Left ventricle myocardium inferior (tissue), 1 donor: ENCODE measurements around the gene PGM3. TPM values are rescaled to one million over a fixed set of nuclear protein-coding genes. Genes with fewer than 3 reads are reported as not detected.

Source experiments
- DNase-seq: peaks from one replicate; pipeline ENCODE4 v3.0.0-alpha.2; 2020
- H3K27ac ChIP-seq: fragments of 200-600 bp; replicated peaks from 2 replicates; pipeline ENCODE4 v1.8.0; 2021
- H3K27me3 ChIP-seq: fragments of 200-600 bp; 2 replicates; pipeline ENCODE4 v1.8.0; 2021; ENCODE audit warnings: low read depth
- H3K36me3 ChIP-seq: fragments of 200-600 bp; 2 replicates; pipeline ENCODE4 v1.8.0; 2021
- H3K4me1 ChIP-seq: fragments of 200-600 bp; 2 replicates; pipeline ENCODE4 v1.8.0; 2021
- H3K4me3 ChIP-seq: fragments of 200-600 bp; 2 replicates; pipeline ENCODE4 v1.8.0; 2021; ENCODE audit warnings: mild to moderate bottlenecking, moderate library complexity
- H3K9me3 ChIP-seq: fragments of 200-600 bp; replicated peaks from 2 replicates; pipeline ENCODE4 v1.8.0; 2021
- CTCF ChIP-seq: fragments of 200-600 bp; IDR thresholded peaks from 2 replicates; pipeline ENCODE4 v1.8.0; 2021; ENCODE audit warnings: antibody characterized with exemption, mild to moderate bottlenecking, borderline replicate concordance
- intact Hi-C: fragments of 100-400 bp; cut with micrococcal nuclease; formaldehyde crosslinking; loops from one replicate; pipeline ENCODE4 v1.11.0; 2022
- total RNA-seq: library from RNA; stranded (reverse); fragmentation: NEBNext Ultra II Directional; extraction: Animal tissue kit (Norgen Biotek cat#: 25700); gene quantifications from one replicate; pipeline ENCODE4 v1.2.1, GENCODE V29; 2021
- donor health status: DM: no; HTN: yes; CAD: no; lungs with severe emphysema.

PGM3 gene
- total RNA-seq, 1 donor from 2014 or later = 16.1 TPM

DNA sequence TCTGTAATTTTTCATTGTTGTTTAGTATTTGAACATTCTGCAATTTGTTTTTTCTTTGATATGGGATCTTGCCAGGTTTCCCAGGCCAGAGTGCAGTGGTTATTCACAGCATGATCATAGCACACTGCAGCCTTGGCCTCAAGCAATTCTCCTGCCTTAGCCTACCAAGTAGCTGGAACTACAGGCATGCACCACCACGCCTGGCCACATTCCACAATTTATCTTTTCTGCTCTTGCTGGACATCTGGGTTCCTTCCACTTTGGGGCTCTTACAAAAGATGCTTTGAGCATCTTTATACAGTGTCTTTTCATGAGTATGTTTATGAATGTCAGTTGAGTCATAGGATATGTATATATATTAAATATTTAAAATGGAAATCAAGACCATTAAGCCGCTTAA lies 42.0 kb downstream of the PGM3 start:
- Histone ChIP-seq H3K36me3 (peaks cover 80% of the 10 kb centered on the region), H3K4me3 (no peak overlapping the region), H3K27ac (no peak overlapping the region), H3K9me3 (no peaks in the 10 kb centered on the region), H3K4me1 (peaks cover 8% of the 10 kb centered on the region), H3K27me3 (no peaks in the 10 kb centered on the region)
- intact Hi-C loops = no loop called here
- no peak for TF ChIP-seq CTCF
- no peak for DNase-seq

DNA sequence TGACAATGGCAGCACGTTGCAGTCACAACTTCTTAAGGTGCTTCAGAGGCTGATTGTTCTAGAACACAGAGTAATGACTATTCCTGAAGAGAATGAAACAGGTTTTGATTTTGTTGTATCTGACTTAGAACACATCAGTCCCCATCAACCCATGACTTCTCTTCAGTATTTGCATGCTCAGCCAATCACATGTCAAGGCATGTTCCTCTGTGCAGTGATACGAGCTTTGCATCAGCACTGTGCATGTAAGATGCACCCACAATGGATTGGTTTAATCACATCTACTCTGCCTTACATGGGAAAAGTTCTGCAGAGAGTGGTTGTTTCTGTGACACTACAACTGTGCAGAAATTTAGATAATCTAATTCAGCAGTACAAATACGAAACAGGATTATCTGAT lies 54.3 kb downstream of the PGM3 start:
- H3K36me3 ChIP-seq = peaks cover 90% of the 10 kb centered on the region
- H3K27me3 ChIP-seq = no peaks in the 10 kb centered on the region
- H3K27ac ChIP-seq = no peak overlapping the region
- no peaks in the 10 kb centered on the region for H3K9me3 ChIP-seq
- DNase-seq = no peak
- H3K4me3 ChIP-seq = no peak overlapping the region
- TF ChIP-seq CTCF = no peak
- no peaks in the 10 kb centered on the region for H3K4me1 ChIP-seq
- intact Hi-C loops = no loop called here

GRCh38 chr6:83138118-83138722 lies 54.8 kb downstream of the PGM3 start:
- no peak for DNase-seq
- no peak for TF ChIP-seq CTCF
- no peaks in the 10 kb centered on the region for H3K4me1 ChIP-seq
- H3K36me3 ChIP-seq = peaks cover 86% of the 10 kb centered on the region
- no peaks in the 10 kb centered on the region for H3K9me3 ChIP-seq
- intact Hi-C loops = no loop called here
- H3K27me3 ChIP-seq = no peaks in the 10 kb centered on the region
- H3K4me3 ChIP-seq = no peak overlapping the region
- no peak overlapping the region for H3K27ac ChIP-seq

DNA sequence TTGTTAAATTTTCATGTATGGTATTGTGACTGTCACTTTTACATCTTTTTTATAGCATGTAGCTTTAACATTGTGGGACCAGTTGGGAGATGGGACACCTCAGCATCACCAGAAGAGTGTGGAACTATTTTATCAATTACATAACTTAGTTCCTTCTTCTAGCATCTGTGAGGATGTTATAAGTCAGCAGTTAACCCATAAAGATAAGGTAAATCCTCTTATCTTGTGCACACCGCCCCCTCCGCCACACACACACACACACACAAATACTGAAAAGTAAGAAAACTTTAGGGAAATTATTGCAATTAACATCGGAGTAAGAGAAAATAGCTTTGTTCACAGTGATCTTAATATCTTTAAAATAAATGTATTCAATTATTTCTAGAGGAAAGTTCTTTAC lies 60.9 kb downstream of the PGM3 start:
- Histone ChIP-seq H3K9me3 (no peaks in the 10 kb centered on the region), H3K4me3 (no peak overlapping the region), H3K36me3 (peaks cover 90% of the 10 kb centered on the region), H3K27ac (no peak overlapping the region), H3K27me3 (no peaks in the 10 kb centered on the region), H3K4me1 (no peaks in the 10 kb centered on the region)
- no peak for TF ChIP-seq CTCF
- intact Hi-C loops = no loop called here
- no peak for DNase-seq

- Histone ChIP-seq H3K4me1 (no peaks in the 10 kb centered on the region), H3K4me3 (no peak overlapping the region), H3K27ac (no peak overlapping the region), H3K9me3 (no peaks in the 10 kb centered on the region), H3K36me3 (peaks cover 95% of the 10 kb centered on the region), H3K27me3 (no peaks in the 10 kb centered on the region)
- no peak for TF ChIP-seq CTCF
- no peak for DNase-seq
- intact Hi-C loops = no loop called here
Measured at GRCh38 chr6:83127976-83128375, 65.1 kb downstream of the PGM3 start.
